ENCODE results near the gene CNTNAP2. TPM values are rescaled to one million over a fixed set of nuclear protein-coding genes. Genes with fewer than 3 reads are reported as not detected.

The CNTNAP2 gene
- total and polyA plus RNA-seq, 2 of the 8 experiments (the other 6 are each of a cell fraction or from before 2014, with no cell fraction given) = 27.9 to 71.0 TPM

DNA sequence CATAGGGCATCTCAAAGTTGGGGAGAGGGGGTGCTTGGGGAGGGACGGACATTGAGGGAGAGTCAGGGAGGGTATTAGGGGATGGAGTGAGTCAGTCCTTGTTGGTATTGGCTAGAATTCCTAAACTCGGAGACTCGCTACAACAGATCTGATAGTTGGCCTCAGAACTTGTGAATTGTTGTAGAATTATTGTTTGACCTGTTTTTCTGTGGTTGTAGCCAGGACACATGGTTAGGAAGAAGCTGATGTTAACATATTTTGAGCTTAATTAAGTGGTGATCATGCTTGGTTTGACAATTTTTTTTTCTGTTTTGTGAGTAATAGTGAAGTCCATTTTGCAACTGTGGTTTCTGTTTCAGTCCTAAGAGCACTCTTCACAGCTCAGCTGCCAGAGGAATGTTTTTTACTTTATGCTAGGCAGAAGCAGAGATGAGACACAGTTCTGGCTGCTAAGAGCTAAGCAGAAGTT is 1283.7 kb downstream of the CNTNAP2 start:
- Histone ChIP-seq H3K79me2 (ENCODE audit: control insufficient read depth in 1 of 2, insufficient read depth in 2 of 2, low read length in 2 of 2) (no peaks in the 10 kb centered on the region), H2BK15ac (ENCODE audit: low read length) (no peak overlapping the region), H3K4me3 (ENCODE audit: extremely low read depth in 1 of 4, insufficient read depth in 2 of 4, low read depth in 3 of 4, low read length in 4 of 4) (no peak overlapping the region), H2BK120ac (replicated peaks; ENCODE audit: low read depth, low read length) (no peak overlapping the region), H3K4me1 (replicated peaks in 1 of 4; ENCODE audit: control insufficient read depth in 3 of 4, insufficient read depth in 4 of 4, low read length in 3 of 4) (peaks cover 0 to 3% (median 0%) of the 10 kb centered on the region in 4 experiments; a peak in 1 of 7 replicates), H2AFZ (ENCODE audit: low read length) (no peak overlapping the region), H4K8ac (ENCODE audit: extremely low read depth, insufficient read depth, low read length) (no peak overlapping the region), H3K9me3 (ENCODE audit: insufficient read depth in 2 of 2, low read depth in 1 of 2, low read length in 1 of 2) (no peaks in the 10 kb centered on the region), H3K4ac (replicated peaks; ENCODE audit: insufficient read length, low read depth, low read length) (no peak overlapping the region), H3K18ac (ENCODE audit: extremely low read depth, low read length) (no peak overlapping the region), H3K27me3 (replicated peaks in 1 of 4; ENCODE audit: control insufficient read depth in 3 of 4, extremely low read depth in 1 of 4, insufficient read depth in 3 of 4, low read length in 3 of 4) (no peaks in the 10 kb centered on the region), H4K20me1 (replicated peaks in 1 of 2; ENCODE audit: control insufficient read depth in 1 of 2, insufficient read depth in 2 of 2, low read length in 2 of 2) (no peaks in the 10 kb centered on the region), H4K5ac (ENCODE audit: insufficient read length, low read depth, low read length) (no peak overlapping the region), H4K91ac (replicated peaks; ENCODE audit: insufficient read length, low read length) (no peak overlapping the region), H2AK5ac (ENCODE audit: low read depth, low read length) (no peak overlapping the region), H3K56ac (replicated peaks; ENCODE audit: insufficient read length, low read depth, low read length) (no peak overlapping the region), H3K9ac (replicated peaks in 1 of 4; ENCODE audit: extremely low read depth in 1 of 4, low read depth in 3 of 4, low read length in 3 of 4) (no peak overlapping the region), H2BK20ac (ENCODE audit: low read length) (no peak overlapping the region), H3K23ac (ENCODE audit: insufficient read length) (no peak overlapping the region), H2BK5ac (ENCODE audit: low read depth, low read length) (no peak overlapping the region), H2BK12ac (ENCODE audit: low read depth, low read length) (no peak overlapping the region), H3K4me2 (ENCODE audit: insufficient read depth in 1 of 2, low read depth in 2 of 2, low read length in 2 of 2) (no peak overlapping the region), H3K79me1 (ENCODE audit: low read depth, low read length) (no peaks in the 10 kb centered on the region), H3K23me2 (ENCODE audit: low read depth, low read length) (no peaks in the 10 kb centered on the region), H3K14ac (ENCODE audit: insufficient read length) (no peak overlapping the region), H3K36me3 (ENCODE audit: control insufficient read depth in 2 of 4, insufficient read depth in 4 of 4, low read length in 3 of 4) (no peaks in the 10 kb centered on the region), H3K27ac (ENCODE audit: low read depth, low read length) (no peak overlapping the region)
- ChIA-PET POLR2A (ENCODE audit: partially characterized antibody) (no interaction called here), CTCF (ENCODE audit: partially characterized antibody) (no interaction called here)
- FAIRE-seq = no peak
- no peak for DNase-seq (ENCODE audit: low read depth in 1 of 2, low spot score in 2 of 2)
- 86% methylated on average over 3 of the region's 3 CpGs; no CpG with 5 or more reads in 1 of the 2 experiments for WGBS, 2 experiments (ENCODE audit: extremely low coverage in 1 of 2, insufficient coverage in 1 of 2, insufficient read length in 1 of 2, insufficient replicate concordance in 2 of 2, low coverage in 1 of 2, low lambda C conversion rate in 2 of 2, missing lambda C conversion rate in 1 of 2)
- no peak for TF ChIP-seq ZNF274 (IDR thresholded peaks at IDR 0.05; ENCODE audit: borderline replicate concordance, extremely low read depth, low read length)
- TF ChIP-seq POU5F1 (IDR thresholded peaks at IDR 0.05; ENCODE audit: low read depth, low read length) = no peak
- TF ChIP-seq, protein P1, sequence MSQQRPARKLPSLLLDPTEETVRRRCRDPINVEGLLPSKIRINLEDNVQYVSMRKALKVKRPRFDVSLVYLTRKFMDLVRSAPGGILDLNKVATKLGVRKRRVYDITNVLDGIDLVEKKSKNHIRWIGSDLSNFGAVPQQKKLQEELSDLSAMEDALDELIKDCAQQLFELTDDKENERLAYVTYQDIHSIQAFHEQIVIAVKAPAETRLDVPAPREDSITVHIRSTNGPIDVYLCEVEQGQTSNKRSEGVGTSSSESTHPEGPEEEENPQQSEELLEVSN (IDR thresholded peaks at IDR 0.05) = no peak
- no peak for TF ChIP-seq CHD1 (IDR thresholded peaks at IDR 0.05; ENCODE audit: low read depth, low read length)
- TF ChIP-seq TAF1 (IDR thresholded peaks at IDR 0.05; ENCODE audit: low read depth, low read length) = no peak
- no peak for TF ChIP-seq NANOG (IDR thresholded peaks at IDR 0.05; ENCODE audit: insufficient read depth, low read depth, low read length, poor library complexity, severe bottlenecking)
- no peak for TF ChIP-seq PHF8 (conservative IDR thresholded peaks at IDR 0.05; ENCODE audit: low read depth, low read length)
- TF ChIP-seq RNF2 (IDR thresholded peaks at IDR 0.05; ENCODE audit: borderline replicate concordance, low read depth, low read length, missing control alignments, poor library complexity, severe bottlenecking) = no peak
- TF ChIP-seq, protein P2, sequence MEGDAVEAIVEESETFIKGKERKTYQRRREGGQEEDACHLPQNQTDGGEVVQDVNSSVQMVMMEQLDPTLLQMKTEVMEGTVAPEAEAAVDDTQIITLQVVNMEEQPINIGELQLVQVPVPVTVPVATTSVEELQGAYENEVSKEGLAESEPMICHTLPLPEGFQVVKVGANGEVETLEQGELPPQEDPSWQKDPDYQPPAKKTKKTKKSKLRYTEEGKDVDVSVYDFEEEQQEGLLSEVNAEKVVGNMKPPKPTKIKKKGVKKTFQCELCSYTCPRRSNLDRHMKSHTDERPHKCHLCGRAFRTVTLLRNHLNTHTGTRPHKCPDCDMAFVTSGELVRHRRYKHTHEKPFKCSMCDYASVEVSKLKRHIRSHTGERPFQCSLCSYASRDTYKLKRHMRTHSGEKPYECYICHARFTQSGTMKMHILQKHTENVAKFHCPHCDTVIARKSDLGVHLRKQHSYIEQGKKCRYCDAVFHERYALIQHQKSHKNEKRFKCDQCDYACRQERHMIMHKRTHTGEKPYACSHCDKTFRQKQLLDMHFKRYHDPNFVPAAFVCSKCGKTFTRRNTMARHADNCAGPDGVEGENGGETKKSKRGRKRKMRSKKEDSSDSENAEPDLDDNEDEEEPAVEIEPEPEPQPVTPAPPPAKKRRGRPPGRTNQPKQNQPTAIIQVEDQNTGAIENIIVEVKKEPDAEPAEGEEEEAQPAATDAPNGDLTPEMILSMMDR (IDR thresholded peaks at IDR 0.05; ENCODE audit: control extremely low read depth in 1 of 3, insufficient read depth in 1 of 3, low read depth in 1 of 3, low read length in 3 of 3) = no peak
- no peak for TF ChIP-seq FOSL1 (IDR thresholded peaks at IDR 0.05; ENCODE audit: insufficient read depth, low read depth, low read length)
